ENCODE results near the gene CSRNP3.

The CSRNP3 gene

GRCh38 chr2:165469417-165469816 lies at the start of gene CSRNP3:
Gene CSRNP3 (plus strand): TSS chr2:165469698. CDS start chr2:165595066, 125,368 bp downstream.
- DNase-seq = no peak

- DNase-seq = no peak
Observed at GRCh38 chr2:165420231-165420630, 49.3 kb upstream of the CSRNP3 start.

- no peak for DNase-seq
Observed at GRCh38 chr2:165423081-165423480, 46.4 kb upstream of the CSRNP3 start.

- no peak for DNase-seq
Observed at GRCh38 chr2:165425556-165425955, 43.9 kb upstream of the CSRNP3 start.

- DNase-seq = no peak
Observed at GRCh38 chr2:165427686-165428085, 41.8 kb upstream of the CSRNP3 start.

- DNase-seq = no peak
Observed at GRCh38 chr2:165428926-165429325, 40.6 kb upstream of the CSRNP3 start.

GRCh38 chr2:165431014-165431413 lies 38.5 kb upstream of the CSRNP3 start:
- DNase-seq = no peak

GRCh38 chr2:165432234-165432966 lies 37.1 kb upstream of the CSRNP3 start:
- DNase-seq = no peak

GRCh38 chr2:165434865-165435496 lies 34.5 kb upstream of the CSRNP3 start:
- DNase-seq = no peak

GRCh38 chr2:165435611-165436010 lies 33.9 kb upstream of the CSRNP3 start:
- no peak for DNase-seq

- no peak for DNase-seq
Observed at GRCh38 chr2:165436559-165436958, 32.9 kb upstream of the CSRNP3 start.

- DNase-seq = no peak
Observed at GRCh38 chr2:165440367-165440766, 29.1 kb upstream of the CSRNP3 start.

- no peak for DNase-seq
Observed at GRCh38 chr2:165443511-165443910, 26.0 kb upstream of the CSRNP3 start.

- no peak for DNase-seq
Observed at GRCh38 chr2:165448406-165448805, 21.1 kb upstream of the CSRNP3 start.

- DNase-seq = no peak
Observed at GRCh38 chr2:165450156-165450555, 19.3 kb upstream of the CSRNP3 start.

- DNase-seq = no peak
Observed at GRCh38 chr2:165452327-165452726, 17.2 kb upstream of the CSRNP3 start.

- no peak for DNase-seq
Observed at GRCh38 chr2:165453561-165454094, 15.9 kb upstream of the CSRNP3 start.

GRCh38 chr2:165454905-165455304 lies 14.6 kb upstream of the CSRNP3 start:
- no peak for DNase-seq

GRCh38 chr2:165456027-165456426 lies 13.5 kb upstream of the CSRNP3 start:
- DNase-seq = no peak

GRCh38 chr2:165462443-165462842 lies 7.1 kb upstream of the CSRNP3 start:
- DNase-seq = no peak

GRCh38 chr2:165466386-165466785 lies 3.1 kb upstream of the CSRNP3 start:
- no peak for DNase-seq

- DNase-seq = no peak
Observed at GRCh38 chr2:165467921-165468320, 1.6 kb upstream of the CSRNP3 start.

GRCh38 chr2:165470361-165470760 lies 863 bp downstream of the CSRNP3 start:
- DNase-seq = no peak

GRCh38 chr2:165471349-165471950 lies 2.0 kb downstream of the CSRNP3 start:
- DNase-seq = no peak

All from activated effector memory CD4-positive, alpha-beta T cell treated with Interleukin-2 at 50 U/mL for 16 hours (primary cell).